ENCODE measurements around the gene ZMYND8.
A peak's percentile ranks its signal among the peaks of the same experiment; 100 is the strongest.

ZMYND8 gene

GRCh38 chr20:47370850-47371782 is 14.6 kb upstream of the ZMYND8 start:
- DNase-seq, result no peak

DNA sequence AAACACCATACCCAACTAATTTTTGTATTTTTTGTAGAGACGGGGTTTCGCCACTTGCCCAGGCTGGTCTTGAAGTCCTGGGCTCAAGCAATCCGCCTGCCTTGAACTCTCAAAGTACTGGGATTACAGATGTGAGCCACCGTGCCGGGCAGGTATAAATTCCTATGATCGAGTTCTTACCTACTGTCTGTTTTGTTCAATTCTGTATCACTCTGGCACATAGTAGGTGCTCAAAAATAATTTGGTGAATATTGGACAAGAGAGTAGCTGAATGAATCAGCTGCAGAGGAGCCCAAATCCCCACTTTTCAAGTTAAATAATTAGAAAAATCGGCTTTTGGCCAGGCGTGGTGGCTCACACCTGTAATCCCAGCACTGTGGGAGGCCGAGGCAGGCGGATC is 13.7 kb upstream of the ZMYND8 start:
- no peak for DNase-seq

GRCh38 chr20:47368301-47368700 is 11.8 kb upstream of the ZMYND8 start:
- no peak for DNase-seq

- peak; percentile 6 for DNase-seq
Measured at GRCh38 chr20:47366301-47366700, 9.8 kb upstream of the ZMYND8 start.

DNA sequence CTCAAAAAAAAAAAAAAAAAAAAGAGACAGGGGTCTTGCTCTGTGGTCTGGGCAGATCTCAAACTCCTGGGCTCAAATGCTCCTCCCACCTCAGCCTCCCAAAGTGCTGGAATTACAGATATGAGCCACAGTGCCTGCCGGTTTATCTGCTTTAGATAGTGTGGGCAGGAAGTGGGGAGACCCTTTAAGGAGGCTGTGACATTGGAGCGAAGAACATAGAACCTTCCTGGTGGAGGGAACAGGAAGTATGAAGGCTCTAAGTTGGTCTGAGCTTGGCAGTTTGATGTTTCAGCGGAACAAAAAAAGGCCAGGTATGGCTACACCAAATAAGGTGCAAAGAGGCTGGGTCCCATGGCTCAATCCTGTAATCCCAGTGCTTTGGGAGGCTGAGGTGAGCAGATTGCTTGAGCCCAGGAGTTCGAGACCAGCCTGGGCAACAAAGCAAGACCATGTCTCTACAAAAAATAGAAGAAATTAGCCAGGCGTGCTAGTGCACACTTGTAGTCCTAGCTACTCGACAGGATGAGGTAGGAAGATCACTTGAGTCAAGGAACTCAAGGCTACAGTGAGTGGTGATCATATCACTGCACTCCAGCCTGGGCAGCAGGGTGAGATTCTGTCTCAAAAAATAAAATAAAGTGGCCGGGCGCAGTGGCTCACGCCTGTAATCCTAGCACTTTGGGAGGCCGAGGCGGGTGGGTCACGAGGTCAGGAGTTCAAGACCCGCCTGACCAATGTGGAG is 8.7 kb upstream of the ZMYND8 start:
- DNase-seq, result no peak

DNA sequence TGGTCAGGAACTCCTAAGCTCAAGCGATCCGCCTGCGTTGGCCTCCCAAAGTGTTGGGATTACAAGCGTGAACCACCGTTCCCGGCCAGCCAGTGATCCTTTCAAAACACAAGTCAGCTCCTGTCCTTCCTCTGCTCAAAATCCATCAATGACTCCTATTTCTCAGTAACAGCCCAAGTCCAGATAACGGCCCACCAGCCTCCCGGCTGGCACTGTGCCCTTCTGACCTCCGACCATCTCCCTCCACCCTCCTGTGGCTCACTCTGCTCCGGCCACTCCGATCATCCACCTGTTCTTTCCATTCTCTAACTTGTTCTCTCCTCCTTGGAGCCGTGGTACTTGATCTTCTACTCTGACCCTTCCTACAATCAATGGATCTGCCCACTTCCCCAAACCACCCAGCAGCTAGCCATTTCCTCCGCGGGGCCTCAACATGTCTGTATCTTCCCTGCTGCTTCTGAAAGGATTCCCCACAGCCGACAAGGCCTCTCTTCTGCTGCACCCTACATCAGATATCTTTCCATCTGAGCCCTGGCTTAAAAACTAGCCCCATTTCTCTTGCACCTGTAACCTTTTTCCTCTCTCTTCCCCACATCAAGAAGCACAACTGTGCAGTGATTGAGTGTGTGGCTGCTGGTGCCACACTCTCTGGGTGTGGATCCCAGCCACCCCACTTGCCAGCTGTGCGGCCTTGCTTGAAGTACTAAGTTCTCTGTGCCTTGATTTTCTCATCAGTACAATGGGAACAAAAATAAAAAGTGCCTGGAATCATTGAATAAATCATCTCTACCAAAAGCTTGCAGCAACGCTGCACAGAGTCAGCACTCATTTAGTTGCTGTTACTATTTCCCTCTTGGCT is 6.1 kb upstream of the ZMYND8 start:
- no peak for DNase-seq

- DNase-seq, result peak; percentile 48
Measured at GRCh38 chr20:47361057-47361915, 4.8 kb upstream of the ZMYND8 start.

GRCh38 chr20:47360297-47361056 is 4.0 kb upstream of the ZMYND8 start:
- peak; percentile 86 for DNase-seq

DNA sequence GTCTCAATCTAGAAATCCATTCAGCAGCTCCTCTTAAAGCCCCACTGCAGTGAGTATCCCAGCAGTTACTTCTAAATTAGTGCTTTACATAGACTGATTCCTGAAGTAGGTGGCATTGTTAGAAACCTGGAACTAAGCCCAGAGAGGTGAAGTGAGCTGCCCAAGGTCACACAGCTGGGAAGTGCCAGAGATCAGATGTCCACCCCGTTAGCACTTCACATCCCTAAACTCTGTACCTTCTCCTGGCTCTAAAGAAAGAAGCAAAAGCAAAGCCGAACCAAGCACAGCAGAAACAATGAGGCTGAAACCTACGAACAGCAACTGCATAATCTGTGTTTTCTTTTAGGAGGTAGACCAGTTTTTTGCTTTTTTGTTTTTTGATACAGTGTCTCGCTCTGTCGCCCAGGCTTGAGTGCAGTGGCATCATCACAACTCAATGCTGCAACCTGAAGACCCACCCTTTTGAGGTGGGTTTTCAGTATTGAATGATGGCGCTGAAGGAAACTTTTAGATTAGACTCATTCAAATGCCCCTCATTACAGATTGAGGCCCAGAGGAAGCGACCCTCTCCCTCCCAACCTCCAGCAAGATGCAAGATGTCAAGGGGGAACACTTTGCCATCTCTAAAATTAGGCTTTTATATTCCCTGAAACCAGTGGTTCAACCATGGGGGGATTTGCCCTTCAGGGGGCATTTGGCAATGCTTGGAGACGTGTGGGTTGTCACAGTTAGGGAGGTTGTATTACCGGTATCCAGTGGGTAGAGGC is 3.2 kb upstream of the ZMYND8 start:
- DNase-seq, result no peak

- peak; percentile 78 for DNase-seq
Measured at GRCh38 chr20:47358672-47359529, 2.4 kb upstream of the ZMYND8 start.

DNA sequence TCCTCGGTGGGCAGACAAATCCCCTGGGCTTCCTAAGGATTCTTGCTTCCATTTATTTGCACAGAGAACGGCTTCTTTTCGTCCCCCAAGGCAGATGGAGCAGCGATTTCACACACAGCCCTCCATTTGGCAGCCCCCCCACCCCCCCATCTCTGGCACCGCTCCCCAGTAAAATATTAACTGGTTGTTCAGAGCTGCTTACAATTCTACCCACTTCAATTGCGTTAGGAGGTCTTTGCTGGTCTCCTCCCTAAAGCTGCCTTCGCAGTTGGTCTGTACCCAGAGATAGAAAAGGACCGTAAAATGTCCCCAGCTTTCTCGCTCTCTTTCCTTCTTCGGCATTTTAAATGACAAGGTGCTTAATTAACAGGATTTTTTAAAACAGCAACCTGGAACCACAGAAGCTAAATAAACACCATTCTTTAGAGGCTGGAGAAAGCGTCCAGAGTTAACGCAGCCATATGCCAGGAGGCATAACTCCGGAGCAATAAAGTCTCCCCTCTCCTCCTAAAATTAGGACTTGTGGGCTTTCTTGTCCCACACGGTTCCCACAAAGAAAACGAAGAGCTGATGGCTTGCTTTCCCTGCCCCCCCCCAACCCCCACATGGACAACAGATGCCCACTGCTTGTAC is 1.7 kb upstream of the ZMYND8 start:
- no peak for DNase-seq

DNA sequence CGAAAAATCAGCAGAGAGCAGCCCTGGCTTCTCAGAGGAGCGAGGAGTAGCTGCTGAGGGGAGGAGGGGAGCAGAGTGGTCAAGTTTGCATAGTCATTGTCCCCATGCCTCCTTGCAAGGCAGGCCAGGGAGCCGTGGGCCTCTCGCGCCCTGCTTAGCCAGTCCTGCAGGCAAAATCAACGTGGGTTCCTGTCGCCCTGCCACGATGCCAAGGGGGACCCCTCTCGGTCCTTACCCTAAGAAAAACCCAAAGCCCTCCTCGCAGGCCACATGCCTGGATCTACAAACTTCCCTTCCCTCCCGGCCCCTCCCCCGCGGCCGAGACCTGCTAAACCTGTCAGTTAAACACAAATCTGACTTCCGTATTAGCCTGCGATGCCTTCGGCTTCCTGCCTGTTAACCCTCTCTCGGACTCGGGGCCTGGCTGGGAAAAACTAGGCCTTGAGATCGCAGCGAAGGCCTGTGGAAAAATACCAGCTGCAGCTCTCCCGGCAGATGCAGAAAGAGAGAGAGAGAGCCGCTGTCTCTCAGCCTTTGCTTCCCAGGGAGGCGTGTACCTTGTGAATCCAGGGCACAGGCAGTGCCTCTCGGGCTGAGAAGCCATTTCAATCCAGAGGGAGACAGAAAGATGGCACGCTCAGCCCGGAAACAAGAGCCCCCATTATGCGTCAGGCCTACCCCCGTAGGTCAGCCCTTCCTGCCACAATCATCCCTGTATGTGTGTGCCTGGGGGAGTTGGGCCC is 968 bp upstream of the ZMYND8 start:
- DNase-seq, result peak; percentile 86

DNA sequence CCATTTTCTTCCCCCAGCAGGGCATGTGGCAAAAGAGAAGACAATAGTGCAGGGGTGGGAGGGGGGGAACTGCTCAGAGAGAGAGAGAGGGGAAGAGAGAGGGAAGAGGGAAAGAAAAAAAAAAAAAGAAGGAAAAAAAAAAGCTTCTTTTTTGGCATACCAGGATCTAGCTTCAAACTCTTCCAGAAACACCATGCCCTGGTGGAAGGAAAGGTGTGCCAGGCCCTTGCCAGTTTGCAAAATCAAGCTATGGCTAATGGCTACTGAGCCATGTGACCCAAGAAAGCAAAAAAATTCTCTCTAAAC is 326 bp downstream of the ZMYND8 start:
- DNase-seq, result no peak

- DNase-seq, result peak; percentile 40
Measured at GRCh38 chr20:47355489-47356219, 845 bp downstream of the ZMYND8 start.

DNA sequence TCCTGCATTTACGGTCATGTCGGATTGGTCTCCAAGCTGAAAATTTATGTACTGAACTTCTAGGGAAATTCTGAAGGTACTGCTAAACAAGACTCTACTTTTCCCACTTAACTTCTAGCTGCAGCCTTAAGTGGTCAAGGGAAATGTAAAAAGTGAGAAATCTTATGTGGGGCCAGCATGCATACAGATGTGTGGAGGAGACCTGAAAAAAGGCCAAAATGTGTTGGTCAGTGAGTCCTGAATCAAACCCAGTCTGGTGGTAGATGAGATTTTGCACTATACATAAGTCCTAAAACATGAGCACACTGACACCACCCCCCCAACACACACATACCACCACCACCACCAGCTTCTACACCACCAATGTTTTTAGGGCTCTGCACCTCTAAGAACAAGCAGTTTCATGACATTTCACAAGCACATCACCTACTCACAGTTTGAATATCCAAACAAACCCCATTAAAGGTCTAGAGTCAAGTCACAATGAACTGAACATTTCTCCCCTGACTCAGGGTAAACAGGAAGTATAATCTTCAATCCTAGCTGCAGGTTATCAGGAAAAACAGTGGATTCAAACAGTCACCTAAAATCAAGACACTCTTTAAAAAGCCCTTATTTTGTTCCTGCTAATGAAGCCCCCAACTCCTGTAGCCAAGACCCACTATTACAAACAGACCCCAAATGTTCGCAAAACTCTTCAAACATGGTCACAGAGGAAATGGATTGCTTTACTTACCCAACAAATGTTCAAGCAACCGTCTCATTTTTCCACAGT is 1.6 kb downstream of the ZMYND8 start:
- DNase-seq, result no peak

- DNase-seq, result no peak
Measured at GRCh38 chr20:47354464-47354713, 2.1 kb downstream of the ZMYND8 start.
